GM18907 (cell line): ENCODE measurements around the gene RGL3.
"Not testable (repeated sequence)": the region's sequence is repeated elsewhere in the genome, so short reads cannot be mapped to it uniquely, and the experiment has no call there.

Source experiments
- ATAC-seq: cut with Tn5 transposase; IDR thresholded peaks from one replicate; pipeline ENCODE4 v1.9.1; 2021; ENCODE audit warnings: mild to moderate bottlenecking, moderate library complexity; ENCODE audit not compliant: unreplicated experiment

Gene RGL3

GRCh38 chr19:11384778-11385129 is 34.4 kb downstream of the RGL3 start:
- no peak for ATAC-seq

DNA sequence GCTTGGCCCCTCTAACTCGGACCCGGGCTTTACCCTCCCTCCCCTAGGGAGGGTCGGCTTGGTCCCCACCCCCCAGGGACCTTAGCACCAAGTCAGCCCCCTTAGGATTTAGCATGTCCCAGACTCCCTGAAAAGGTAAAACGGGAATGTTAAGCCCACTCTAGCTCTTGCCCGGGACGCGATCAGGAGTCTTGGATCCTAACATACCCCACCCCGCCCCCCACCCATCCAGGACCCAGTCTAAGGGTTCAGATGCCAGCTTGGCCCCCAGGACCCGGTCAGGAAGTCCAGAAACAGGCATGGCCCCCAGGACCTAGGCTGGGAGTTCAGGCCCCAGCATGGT is 35.4 kb downstream of the RGL3 start:
- no peak for ATAC-seq

DNA sequence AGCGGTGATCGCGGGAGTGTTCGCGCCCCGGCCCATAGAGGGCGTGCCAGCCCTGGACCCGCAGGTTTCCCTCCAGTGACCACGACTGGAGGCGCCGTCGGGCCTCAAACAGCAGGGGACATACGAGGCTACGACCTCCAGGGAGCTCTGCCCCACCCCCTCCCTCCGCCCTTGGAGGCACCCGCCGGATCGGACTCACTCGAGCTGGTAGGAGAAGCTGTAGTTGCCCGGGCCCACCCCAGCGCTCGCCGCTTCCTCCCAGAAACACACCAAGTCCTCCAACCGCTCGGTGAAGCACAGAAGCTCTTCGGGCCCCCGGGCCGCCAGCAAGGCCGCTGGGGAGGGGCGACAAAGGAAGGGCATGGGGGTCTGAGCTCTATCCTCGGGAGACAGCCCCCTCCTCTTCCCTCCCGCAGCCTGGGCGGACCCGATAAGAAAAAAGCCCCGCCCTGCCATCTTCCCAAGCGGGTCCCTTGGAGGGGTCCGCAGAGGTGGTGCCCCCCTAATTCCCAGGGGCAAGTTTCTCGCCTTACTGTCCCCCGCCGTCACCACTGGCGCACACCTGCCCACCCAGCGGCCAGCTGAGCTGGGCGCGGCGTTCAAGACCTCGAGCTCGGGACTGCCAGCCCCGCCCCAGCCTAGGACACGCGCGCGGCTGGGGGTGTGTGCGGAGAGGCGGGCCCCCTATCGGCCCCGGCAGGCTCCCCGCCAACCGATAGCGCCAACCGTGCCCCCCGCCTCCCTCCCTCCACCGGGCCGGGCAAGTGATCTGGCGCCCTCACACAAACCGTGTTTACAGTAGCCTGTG is 36.0 kb downstream of the RGL3 start:
- no peak for ATAC-seq

DNA sequence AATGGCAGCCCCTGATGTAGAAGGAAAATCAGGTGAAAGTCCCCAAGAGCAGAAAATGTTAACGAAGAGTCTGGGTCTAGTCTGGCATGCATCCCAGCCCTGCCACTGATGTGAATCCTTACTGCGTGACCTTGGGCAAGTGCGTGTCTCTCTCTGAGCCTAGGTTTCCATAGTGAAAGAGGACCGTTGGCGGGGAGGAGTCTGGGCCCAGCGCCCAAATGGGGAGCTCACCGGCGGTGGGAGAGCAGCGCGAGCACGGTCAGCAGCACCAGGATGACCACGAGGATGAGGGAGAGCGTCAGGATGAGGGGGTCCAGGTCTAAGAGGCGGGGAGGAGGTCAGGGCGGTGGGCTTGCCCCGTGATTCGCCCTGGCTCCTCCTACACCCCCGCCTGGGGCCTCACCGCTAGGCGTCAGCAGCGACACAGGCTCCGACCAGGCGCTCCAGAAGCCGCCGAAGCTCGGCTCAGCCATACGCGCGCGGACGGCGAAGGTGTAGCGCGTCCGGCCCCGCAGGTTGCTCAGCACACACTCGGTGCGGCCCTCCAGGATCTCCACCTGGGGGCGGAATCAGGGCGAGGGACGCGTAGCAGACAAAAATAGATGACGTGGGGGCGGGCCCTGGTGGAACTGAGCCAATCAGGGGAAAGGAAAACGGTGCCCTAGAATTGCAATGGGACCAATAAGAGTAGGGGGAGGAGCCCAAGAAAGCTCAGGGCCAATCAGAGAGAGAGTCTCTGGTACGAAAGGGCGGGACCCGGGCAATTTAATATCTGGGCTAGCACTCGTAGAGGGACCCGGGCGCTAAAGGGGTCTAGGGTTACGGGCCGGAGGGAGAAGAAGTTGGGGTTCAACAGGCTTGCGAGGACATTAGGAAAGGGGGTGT is 38.2 kb downstream of the RGL3 start:
- peak; percentile 76 for ATAC-seq

DNA sequence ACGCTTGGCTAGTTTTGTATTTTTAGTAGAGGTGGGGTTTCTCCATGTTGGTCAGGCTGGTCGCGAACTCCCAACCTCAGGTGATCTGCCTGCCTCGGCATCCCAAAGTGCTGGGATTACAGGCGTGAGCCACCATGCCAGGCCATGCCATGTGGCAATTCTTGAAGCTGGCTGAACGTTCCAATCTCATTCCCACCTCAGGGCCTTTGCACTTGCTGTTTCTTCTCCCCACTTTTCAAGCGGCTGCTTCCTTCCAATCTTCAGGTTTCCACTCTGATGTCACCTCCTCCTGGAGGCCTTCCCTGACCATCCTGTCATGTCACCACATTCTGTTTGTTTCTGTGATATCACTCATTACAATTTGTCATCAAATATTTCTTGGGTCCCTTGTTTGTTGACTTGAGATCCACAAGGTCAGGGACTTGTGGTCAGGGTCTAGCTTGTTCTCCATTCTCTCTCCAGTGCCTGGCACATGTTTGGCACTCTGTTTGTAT is 39.2 kb downstream of the RGL3 start:
- ATAC-seq = no peak

DNA sequence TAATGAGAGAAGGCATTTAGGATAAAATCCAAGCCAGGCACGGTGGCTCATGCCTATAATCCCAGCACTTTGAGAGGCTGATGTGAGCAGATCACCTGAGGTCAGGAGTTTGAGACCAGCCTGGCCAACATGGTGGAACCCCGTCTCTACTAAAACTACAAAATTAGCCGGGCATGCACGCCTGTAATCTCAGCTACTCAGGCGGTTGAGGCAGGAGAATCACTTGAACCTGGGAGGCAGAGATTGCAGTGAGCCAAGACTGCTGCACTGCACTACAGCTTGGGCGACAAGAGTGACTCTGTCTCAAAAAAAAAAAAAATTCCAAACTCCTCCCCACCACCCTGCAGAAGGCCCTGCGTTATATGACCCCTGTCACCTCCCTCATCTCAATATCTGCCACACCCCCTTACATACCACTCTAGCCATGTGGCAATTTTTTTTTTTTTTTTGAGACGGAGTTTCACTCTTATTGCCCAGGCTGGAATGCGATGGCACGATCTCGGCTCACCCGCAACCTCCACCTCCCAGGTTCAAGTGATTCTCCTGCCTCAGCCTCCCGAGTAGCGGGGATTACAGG is 39.8 kb downstream of the RGL3 start:
- not testable (repeated sequence) for ATAC-seq

GRCh38 chr19:11378319-11379189 is 40.6 kb downstream of the RGL3 start:
- no peak for ATAC-seq

- ATAC-seq = no peak
These were observed 41.4 kb downstream of the RGL3 start for GRCh38 chr19:11377756-11378155.

- ATAC-seq = no peak
These were observed 41.9 kb downstream of the RGL3 start for GRCh38 chr19:11377237-11377636.

DNA sequence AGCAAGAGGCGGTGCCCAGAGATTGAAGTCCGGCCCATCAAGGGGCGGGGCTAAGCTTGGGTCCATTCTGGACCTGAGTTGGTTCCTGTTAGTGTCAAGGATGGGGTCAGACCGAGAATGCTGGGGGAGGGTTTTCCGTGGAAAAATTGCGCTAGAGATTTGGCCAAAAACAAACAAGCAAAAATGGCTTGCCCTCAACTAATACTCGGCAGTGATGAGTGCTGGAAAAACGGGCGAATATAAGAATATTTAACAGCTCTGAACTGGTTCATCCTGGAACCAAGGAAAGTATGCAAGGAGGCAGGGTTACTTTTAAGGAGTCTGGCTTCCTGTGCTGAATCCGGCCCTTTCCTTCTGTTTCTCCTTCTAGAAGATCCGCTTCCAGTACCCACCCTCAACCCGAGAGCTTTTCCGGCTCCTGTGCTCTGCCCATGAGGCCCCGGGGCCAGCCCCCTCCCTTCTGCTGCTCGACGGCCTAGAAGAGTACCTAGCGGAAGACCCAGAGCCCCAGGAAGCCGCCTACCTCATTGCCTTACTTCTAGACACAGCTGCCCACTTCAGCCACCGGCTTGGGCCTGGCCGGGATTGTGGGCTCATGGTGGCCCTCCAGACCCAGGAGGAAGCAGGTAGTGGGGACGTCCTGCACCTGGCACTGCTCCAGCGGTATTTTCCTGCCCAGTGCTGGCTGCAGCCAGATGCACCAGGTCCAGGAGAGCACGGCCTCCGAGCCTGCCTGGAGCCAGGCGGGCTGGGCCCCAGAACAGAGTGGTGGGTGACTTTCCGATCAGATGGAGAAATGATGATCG is 43.8 kb downstream of the RGL3 start:
- peak; percentile 28 for ATAC-seq

DNA sequence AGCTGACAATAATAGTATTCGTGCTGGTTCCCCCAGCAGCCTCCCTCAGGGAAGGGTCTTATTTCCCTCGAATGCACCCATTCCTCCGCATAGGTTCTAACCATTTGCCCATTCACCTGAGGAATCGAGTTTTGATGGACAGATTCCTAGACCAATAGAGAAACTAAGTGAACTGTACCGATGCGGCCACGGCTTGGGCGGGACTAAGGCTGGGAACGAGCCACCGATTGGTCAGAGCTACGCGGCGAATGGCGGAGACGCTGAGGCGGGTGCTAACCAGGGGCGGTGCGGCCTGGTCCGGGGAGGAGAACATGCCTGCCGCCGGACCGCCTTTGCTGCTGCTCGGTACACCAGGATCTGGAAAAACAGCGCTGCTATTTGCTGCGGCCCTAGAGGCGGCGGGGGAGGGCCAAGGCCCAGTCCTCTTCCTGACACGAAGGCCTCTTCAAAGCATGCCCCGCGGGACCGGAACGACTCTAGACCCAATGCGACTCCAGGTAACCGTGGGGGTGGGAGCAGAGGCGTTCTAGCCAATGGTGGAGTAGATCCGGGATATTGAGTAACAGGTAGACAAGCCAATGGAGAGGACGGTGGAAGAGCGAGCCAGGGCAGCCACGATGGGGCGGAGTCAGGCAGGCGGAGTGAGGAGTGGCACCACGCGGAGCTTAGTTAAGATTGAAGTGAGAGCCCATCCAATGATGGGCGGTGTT is 44.5 kb downstream of the RGL3 start, which contains the start of gene SWSAP1:
TSS of gene SWSAP1 (plus strand) at position 234 of the 710 bp plus-strand sequence. CDS start at position 249, 15 bp downstream.
- ATAC-seq = peak; percentile 89

- ATAC-seq = no peak
These were observed 45.2 kb downstream of the RGL3 start for GRCh38 chr19:11373885-11374432.

GRCh38 chr19:11373166-11373884 is 45.8 kb downstream of the RGL3 start:
- ATAC-seq = no peak

- no peak for ATAC-seq
These were observed 48.4 kb downstream of the RGL3 start for GRCh38 chr19:11370744-11371143.

DNA sequence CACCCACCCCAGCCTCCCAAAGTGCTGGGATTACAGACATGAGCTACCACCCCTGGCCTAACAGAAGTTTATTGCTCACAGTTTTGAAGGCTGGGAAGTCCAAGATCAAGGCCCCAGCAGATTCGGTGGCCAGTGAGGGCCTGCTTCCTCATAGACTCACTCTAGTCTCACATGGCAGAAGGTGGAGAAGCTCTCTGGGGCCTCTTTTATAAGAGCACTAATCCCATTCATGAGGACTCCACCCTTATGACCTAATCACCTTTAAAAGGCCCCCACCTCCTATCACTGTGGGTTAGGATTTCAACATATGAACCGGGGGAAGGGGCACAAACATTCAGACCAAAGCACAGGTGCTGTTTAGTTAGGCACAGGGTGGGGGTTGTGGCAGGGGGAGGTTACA is 51.6 kb downstream of the RGL3 start:
- no peak for ATAC-seq

GRCh38 chr19:11365557-11366117 is 53.5 kb downstream of the RGL3 start:
- no peak for ATAC-seq

- no peak for ATAC-seq
These were observed 54.2 kb downstream of the RGL3 start for GRCh38 chr19:11364935-11365334.
